Activated T-cell treated with anti-CD3 and anti-CD28 coated beads for 4 hours (primary cell): ENCODE results near the gene DNTT.

Source experiments
- DNase-seq: peaks from one replicate; pipeline ENCODE4 v3.0.0-alpha.2; 2020

DNTT gene

DNA sequence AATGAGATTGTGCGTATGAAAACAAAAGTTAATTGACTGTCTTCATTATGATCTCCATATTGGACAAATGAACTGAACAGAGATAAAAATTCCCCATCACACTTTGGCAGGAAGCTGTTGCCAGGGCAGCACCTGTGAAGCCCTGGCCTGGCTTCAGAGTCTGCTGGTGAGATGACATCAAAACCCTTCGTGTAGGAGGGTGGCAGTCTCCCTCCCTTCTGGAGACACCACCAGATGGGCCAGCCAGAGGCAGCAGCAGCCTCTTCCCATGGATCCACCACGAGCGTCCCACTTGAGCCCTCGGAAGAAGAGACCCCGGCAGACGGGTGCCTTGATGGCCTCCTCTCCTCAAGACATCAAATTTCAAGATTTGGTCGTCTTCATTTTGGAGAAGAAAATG, at the start of gene DNTT:
TSS of gene DNTT (plus strand) at position 205 of the 400 bp plus-strand sequence. CDS start at position 269, 64 bp downstream.
- DNase-seq: no peak

DNA sequence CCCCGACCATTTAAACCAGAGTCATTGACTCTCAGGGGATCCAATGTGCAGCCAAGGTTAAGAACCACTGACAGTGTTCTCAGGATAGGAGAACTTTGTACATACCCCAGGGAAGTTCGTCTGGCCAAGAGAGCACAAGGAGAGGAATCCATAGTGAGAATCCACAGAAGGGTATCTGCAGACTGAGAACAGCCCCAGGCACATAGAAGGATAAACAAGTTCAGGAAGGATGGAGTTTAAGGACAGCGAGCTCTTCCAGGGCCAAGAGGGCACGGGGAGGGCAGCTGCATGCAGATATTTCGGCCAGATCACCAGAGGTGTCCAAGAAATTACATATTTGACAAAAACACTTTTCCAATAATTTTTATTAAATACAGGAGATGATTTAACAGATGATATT, 49.3 kb upstream of the DNTT start:
- no peak for DNase-seq

DNA sequence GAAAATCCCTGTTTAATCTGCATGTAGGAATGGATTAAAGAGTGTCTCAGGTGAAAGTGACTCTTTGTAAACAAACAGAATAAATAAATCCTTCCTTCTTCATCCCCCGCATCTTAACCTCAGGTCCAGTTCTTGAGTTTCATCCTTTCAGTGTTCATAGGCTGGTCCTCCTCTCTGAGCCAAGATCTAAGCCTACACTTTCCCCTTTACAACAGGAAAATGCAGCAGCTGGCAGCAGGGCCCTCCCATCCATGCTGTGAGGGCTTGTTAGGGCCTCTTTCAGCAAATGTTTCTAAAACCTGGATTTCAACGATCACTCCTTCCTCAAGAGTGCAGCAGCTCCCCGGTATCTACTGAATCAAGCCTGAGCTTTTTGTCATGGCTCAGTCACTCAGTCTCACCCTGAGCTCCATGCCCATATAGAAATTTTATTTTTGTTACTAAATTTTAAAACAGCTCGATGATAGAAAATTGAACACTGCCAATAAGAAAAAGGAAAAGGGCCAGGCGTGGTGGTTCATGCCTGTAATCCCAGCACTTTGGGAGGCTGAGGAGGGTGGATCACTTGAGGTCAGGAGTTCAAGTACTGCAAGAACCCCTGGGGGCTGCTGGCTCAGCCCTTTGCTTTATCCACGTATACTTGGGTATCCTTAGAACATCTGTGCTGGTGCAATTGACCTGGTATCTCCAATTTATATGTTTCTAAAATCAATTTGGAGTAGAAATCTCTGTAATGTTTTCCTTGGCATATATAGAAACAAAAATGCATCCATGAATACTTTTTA, 48.5 kb upstream of the DNTT start:
- DNase-seq: no peak

DNA sequence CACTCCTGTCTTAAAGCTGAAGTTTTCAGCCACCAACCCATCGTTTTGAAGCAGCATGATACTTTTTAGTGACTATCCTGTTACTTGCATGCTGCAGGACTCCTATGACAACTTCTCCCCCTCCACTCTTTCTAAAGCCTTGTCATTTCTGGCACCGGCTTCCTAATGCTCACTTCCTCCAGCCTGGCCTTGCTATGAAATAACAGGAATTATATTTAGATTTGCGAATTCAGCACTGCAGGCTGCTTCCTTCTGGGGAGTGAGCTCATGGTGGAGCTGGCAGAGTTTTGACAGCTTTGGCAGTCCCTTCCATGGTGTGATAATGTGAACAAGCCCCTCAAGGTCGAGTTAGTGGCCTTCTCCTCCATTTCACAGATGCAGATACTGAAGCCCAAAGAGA, 46.3 kb upstream of the DNTT start:
- no peak for DNase-seq

DNA sequence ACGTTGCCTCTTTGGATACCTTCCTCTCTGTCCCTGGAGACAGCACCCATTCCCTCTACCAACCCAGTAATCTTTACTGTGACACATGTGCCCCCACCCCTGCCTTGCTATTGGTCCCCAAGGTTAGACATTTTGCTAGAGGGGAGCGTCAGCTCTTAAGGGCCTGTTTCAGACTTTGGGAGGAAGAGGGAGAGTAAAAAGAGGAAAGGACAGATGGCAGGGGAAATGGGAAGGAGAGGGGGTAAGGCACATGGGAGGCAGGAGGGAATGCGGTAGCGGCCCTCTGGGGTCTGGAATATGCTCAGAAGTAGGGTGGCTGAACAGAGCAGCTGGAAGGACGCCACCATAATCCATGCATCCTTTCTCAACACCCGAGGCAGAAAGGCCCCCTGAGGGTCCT, 45.1 kb upstream of the DNTT start:
- no peak for DNase-seq

DNA sequence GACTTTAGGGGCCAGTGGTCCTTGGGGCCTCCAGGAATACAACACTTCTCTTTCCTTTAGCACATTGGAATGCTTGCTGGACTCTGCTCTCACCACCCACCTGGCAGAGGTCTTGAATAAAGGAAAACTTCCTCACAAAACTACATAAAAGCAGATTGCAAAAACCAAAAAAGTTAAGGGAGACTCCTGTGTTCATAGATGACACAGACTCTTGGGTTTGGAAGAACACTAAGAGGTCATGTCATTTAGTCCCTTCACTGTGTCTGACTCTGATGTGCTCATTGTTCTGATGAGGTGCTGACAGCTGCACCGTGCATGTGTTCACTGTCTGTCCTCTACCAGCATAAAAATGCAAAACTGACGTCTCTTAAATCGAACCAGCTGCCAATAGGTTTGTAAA, 44.2 kb upstream of the DNTT start:
- DNase-seq: no peak

DNA sequence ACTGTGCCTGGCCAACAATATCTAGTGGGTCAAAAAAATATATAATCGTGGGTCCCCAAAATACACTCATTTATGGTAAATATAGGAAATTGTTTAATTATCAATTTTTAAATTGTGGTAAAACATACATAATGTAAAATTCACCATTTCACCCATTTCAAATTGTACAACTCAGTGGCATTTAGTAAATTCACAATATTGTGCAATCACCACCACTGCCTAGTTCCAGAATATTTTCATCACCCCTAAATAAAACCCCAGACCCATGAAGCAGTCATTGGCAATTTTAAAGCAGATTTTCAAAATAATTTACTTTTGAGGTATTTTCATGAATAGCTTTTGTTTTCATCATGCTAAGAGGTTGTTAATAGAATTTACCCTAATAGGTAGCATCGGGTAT, 43.1 kb upstream of the DNTT start:
- DNase-seq: no peak

DNA sequence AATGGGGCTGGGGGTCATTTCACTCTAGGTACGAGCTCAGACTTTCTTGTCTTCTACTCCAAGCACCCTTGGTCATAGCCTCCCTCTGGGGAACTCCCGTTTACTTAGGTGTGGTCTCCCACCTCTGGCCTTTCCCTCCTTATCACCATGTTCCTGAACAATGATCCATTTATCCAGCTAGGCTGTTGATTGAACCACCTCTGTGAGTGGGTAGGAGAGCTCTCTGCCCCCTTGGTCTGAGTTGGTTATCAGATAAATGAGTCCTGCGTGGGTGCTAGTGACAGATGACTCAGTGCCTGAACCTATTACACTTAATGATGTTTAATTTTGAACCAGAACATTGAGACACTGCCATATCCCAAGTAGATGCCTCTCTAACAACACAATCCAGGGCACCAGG, 42.3 kb upstream of the DNTT start:
- no peak for DNase-seq

DNA sequence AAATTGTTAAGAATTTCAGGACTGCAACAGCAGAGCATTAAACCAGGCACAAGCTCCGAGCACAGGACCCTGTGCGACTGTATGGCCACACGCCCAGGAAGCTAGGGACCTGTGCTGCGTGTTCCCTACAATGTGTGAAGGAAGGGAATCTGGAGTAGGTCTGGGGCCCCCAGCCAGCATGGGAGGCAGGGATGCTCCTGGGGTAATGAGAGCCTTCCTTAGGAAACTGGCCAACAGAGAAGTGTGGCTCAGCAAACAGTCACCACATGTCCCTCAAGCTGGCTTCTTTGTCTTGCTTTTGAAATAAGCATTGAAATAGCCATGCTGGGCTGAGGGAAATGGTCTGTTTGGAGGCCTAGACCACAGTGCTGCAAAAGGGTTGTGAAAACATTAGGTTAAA, 41.1 kb upstream of the DNTT start:
- no peak for DNase-seq

DNA sequence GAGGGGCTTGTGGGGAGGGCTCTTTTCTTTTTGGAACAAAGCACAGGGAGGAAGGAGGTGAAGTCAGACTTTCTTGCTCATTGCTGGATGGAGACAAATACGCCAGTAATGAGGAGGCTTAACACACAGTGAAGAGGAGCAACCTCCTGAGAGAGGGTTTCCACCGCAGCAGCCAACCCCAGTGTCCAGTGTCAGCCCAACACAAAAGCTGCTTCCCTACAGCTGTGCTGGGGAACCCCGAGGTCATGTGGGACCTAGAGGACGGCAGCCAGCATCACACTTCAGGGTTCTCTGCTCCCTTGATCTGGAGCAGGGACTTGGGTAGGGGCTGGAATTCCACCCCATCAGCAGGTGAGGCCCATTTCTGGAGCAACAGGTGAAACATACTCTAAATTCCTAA, 40.6 kb upstream of the DNTT start:
- DNase-seq: no peak

DNA sequence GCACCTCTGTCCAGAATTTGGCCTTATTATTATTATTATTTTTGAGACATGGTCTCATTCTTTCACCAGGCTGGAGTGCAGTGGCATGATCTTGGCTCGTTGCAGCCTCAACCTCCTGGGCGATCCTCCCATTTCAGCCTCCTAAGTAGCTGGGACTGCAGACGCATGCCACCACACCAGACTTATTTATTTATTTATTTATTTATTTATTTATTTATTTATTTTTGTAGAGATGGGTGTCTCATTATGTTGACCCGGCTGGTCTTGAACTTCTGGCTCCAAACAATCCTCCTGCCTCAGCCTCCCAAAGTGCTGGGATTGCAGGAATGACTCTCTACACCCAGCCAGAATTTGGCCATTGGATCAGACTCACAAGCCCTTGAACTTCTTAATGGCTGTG, 39.3 kb upstream of the DNTT start:
- DNase-seq: no peak

DNA sequence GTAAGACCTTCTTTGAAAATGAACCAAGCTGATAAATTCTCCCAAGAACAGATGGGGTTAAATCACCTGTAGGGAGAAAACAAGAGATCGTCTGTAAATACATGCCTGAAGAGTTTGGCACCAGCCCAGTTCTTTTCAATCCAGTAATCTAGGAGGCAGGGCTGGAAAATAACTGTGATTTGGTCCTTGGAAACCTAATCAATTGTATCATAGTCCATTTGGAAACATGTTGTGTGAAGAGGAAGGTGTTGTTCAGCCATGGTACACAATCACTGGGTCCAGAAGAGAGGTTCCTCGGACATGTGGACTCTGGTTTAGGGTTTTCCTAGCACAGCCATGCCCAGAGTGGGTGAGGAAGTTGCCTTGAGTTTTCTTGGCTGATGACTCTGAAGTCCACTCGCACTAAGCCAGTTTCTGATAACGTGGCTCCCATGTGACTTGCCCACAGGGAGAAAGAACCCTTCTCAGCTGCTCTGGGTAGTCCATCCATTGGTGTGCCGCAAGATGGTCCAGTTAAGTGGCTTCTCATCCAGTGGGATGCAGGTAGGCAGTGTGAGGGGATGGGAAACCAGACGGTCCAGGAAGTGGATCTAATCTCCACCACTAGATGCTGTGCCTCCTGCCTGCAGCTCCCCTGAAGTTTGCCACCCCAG, 38.0 kb upstream of the DNTT start:
- DNase-seq: no peak

DNA sequence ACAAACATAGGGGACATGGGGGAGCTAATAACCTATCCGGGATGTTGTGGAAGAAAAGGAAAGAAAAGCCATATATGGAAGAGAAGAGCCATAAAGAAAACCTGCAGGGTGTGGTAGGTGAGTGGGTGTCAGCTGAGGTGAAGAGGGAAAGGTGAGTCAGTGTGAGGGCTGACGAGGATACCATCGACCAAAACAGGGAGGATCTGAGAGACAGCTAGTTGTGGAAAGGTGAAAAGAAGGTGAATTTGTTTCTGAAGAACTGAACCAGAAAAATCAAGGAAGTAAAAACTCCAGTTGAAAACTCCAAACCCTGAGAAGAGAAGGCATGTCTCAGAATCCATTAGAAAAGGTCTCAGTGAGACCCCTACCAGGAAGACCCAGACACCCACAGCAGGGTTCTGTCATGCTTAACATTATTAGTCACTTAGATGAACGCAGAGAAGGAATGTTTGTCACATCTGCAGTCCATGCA, 37.0 kb upstream of the DNTT start:
- no peak for DNase-seq

DNA sequence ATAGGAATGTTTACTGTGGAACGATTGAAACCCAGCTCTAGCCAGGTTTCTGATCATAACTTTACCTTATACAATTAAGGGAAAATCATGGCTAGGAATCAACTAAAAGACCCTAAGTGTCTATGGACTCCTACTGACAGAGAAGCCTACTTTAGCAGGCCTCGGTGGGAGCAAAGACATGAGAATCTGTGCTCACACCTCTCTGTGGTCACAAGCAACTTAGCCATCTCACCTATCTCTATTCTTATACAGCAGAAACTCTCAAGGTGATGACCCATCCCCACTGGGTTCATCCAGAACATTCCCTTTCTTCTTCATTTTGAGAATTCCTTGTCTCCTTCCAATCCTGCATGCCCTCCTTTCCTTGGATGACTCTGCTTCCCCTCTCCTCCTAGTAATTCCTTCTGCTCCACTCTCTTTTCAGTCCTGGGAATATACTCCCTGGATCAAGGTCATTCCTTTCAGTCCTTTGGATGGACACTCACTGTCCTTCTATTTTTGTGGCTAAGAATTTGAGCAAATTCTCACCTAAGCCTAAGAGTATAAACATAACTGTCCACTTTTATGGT, 35.8 kb upstream of the DNTT start:
- no peak for DNase-seq

DNA sequence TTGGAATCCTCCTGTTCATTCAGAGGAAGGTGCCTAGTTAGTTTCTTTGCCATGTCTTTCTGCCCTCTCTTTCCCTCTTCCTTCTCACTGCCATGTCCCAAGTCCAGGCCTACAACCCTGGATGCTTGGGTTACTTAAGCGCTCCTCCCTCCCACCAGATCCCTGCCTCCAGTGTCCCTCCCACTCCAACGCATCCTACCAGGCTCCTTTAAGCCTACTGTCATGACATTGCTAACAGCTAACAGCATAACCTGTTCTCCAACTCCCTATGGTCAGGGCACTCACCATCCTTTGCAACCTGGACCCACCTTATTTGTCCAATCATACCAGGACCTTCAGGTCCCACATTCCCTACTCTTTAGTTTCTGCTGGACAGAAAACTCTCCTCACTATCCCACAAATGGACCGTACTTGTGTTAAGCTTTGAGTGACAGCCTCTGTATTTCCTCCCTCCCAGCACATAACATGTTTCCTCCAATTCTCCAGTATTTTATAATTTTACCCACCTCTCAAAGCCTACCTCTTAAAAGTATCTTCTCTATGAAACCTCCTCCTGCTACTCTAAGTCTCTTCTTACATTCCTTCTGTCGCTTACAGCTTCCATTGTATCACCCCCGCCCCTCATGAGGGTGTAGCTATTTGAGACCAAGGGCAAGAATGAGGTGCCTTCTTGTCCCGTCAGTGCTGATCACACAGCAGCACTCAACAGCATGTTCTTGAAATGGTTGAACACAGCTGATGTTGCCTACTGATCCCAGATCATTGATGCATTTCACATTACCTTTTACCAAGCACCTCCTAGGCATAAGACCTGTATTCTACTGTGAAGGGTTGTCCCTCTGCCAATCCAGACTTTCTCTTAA, 34.6 kb upstream of the DNTT start:
- no peak for DNase-seq

DNA sequence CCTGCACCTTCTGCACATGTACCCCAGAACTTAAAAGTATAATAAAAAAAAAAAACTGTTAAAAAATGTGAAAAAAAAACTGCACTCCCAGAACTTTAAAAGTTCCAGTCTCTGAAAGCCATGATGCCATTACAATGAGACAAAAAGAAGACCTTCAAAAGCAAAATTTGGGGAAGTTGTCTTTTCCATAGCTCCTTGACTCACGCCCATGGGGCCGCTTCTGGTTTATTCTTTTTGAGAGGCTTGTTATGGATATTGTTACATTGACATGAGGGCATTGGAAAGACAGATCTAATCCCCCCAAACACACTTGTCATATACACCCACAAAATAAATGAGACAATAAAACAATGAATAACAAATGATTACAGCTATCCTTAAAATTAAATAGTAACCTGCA, 33.7 kb upstream of the DNTT start:
- DNase-seq: no peak

DNA sequence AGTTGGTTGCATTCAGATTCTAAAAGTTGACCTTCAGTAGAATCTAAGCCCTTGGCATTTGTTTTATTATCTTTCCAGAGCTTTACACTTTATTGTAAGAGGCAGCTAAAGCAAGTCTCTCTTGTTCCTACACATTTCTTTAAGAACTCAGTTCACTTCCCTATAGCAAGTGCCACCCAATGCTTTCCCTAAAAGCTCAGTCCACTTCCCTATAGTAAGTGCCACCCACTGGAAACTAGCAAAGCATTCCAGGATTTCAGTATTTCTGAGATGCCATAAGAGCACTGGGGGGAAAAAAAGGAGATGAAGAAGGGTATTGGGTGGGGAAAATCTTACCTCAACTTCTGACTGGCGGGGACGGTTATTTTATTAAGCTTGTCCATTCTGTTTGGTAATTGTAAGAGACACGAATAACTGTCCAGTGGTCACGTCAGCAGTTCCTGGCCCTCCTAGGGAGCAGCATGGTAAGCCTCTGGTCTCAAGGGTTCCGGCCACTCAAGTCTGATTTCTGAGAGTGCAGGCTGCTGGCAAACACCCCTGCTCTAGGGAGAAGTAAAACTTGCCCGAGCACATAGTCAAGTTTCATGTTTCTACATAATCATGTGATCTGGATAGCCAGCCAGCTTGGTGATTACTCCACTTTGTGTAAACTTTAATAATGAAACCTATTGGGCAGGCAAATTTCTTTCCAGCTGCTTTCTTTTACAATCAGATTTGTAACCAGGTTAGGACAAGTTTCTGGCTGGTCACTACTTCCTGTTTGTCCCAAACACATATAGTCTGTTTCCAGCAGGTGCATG, 33.0 kb upstream of the DNTT start, which contains the start of gene BLNK:
TSS of gene BLNK (minus strand) at position 554 of the 800 bp plus-strand sequence. CDS start at position 383, 171 bp downstream.
- DNase-seq: no peak

DNA sequence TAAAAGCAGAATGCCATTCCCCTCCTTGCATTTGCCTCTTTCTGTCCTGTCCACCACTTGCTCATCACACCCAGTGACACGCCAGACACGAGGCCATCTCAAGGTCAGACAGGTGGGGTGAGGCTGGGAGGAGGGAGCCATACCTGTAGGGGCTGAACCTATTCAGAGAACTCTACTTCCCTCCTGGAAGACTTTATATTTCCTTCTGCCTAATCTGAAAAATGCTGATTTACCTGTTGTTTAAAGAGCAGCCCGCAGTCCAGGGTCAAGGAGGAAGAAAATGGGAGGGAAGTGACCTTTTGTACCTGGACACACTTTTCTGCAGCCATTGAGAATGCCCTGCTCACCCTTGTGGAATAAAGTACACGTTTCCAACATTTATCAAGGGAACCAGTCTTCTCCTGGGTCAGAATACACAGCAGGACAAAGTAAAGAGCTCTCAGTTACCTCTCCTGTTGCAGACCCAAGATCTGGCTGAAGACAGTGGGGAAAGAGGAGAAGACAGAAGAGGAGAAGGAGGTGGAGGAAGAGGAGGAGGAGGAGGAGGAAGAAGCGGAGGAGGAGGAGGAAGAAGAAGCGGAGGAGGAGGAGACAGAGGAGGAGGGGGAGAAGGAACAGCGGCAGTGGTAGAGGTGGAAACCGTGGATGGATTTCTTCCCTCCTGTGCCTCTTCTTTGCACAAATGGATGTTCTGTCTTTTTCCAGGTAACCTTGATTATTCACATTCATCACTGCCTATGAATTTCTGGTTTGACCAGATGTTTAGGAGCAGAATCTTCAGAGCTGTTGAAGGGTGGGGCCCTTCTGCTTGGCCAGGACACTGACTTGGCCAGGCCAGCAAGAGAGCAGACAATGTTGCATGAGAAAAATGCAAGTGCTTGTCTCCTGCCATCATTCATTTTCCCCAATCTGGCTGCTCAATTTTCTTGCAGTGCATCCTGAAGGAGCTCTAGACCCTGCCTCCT, 31.6 kb upstream of the DNTT start:
- no peak for DNase-seq

DNA sequence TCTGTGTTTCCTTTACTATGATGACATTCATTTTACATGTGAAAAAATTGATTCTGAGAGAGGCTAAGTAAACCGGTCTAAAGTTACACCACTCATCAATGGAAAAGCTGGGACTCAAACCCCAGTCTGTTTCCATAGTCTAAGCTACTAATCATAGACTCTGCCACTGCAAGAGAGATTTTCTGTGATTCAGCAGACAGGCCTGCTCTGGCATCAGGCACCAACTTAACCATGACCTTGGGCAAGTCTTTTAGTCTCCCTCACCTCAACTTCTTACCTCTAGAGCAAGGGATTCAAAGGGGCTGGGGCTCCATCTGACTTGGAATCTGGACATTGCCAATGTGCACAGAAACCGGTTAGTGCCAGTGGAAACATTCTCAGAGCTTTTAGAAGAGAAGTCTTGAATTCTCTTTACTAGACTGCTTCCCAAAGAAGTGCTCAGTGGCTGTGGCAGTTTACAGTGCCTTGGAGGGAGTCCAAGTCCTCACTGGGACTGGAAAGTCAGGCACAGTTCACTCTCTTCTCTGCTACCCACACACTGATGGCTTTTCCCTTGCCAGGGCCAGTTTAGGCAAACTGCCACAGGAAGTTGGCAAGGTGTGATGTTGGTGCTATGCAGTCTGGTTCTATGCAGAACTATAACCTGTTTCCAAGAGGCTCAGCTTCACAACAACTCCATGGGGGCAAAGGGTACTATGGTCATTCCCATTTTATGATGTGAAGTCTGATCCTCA, 28.4 kb upstream of the DNTT start:
- no peak for DNase-seq

DNA sequence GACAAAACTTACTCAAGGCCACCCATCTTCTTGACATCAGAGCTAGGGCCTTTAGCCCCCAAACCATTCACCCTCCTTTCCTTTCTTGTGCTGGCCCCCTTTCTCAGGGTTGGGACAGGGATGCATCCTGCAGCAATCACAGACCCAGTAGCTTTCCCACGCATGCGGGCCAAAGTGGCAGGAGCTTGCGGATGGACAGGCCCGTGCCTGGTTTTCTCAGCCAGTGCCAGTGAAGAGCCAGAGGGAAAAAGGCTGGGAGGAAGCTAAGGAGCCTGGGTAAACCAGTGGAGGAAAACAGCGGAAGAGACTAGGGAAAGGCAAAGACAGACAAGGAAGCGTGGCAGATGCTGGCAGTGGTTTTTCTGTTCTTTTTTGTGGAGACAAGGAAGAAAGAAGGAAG, 27.8 kb upstream of the DNTT start:
- DNase-seq: no peak
